ENCODE results near the gene PI4K2A.

The PI4K2A gene

GRCh38 chr10:97643441-97643985, 3.0 kb downstream of the PI4K2A start:
- H3K36me3 ChIP-seq (replicated peaks in 1 of 2; ENCODE audit: control insufficient read depth in 2 of 2, insufficient read depth in 2 of 2, low read length in 2 of 2): peaks cover 11 to 47% of the 10 kb centered on the region in 2 donors
- H2AFZ ChIP-seq (ENCODE audit: low read length): no peak overlapping the region
- DNase-seq (ENCODE audit: low spot score): no peak
- no peak overlapping the region for H4K91ac ChIP-seq (ENCODE audit: low read depth, low read length, poor library complexity)
- no peak overlapping the region for H2AK5ac ChIP-seq (ENCODE audit: low read depth, low read length)
- H3K9ac ChIP-seq (ENCODE audit: low read depth, low read length, poor library complexity): no peak overlapping the region
- H2BK15ac ChIP-seq (ENCODE audit: low read length): no peak overlapping the region
- H3K14ac ChIP-seq (ENCODE audit: low read length): no peak overlapping the region
- H3K27me3 ChIP-seq (ENCODE audit: control insufficient read depth in 3 of 3, insufficient read depth in 3 of 3, low read depth in 1 of 3, low read length in 3 of 3): no peaks in the 10 kb centered on the region
- no peak overlapping the region for H3K18ac ChIP-seq (ENCODE audit: low read length)
- H4K8ac ChIP-seq (ENCODE audit: low read depth, low read length): no peak overlapping the region
- H2BK120ac ChIP-seq (ENCODE audit: low read depth, low read length): no peak overlapping the region
- H3K4me2 ChIP-seq (ENCODE audit: insufficient read depth, low read length, poor library complexity, severe bottlenecking): no peak overlapping the region
- WGBS, 2 donors (ENCODE audit: extremely low coverage in 2 of 2, insufficient read length in 2 of 2, insufficient replicate concordance in 1 of 2): no CpG with 5 or more reads among the region's 4 CpGs
- H3K4me3 ChIP-seq (ENCODE audit: low read length in 2 of 2): no peak overlapping the region
- H3K4me1 ChIP-seq (ENCODE audit: control insufficient read depth in 2 of 2, insufficient read depth in 1 of 2, low read depth in 1 of 2, low read length in 2 of 2): peaks cover 6 to 8% of the 10 kb centered on the region in 2 donors
- no peak overlapping the region for H2BK12ac ChIP-seq (ENCODE audit: low read length)
- peaks cover 8% of the 10 kb centered on the region for H3K79me1 ChIP-seq (ENCODE audit: low read depth, low read length)
- peaks cover 0 to 9% of the 10 kb centered on the region in 2 donors for H3K9me3 ChIP-seq (replicated peaks in 1 of 2; ENCODE audit: control insufficient read depth in 2 of 2, insufficient read depth in 1 of 2, low read depth in 1 of 2, low read length in 2 of 2)
- no peak overlapping the region for H3K27ac ChIP-seq (replicated peaks; ENCODE audit: low read length)
- no peak overlapping the region for H3K4ac ChIP-seq (ENCODE audit: low read length)
- H2BK5ac ChIP-seq (ENCODE audit: low read length): no peak overlapping the region
- no peak overlapping the region for H3K23ac ChIP-seq (ENCODE audit: low read depth, low read length, poor library complexity)

- Histone ChIP-seq H2BK120ac (ENCODE audit: low read depth, low read length) (no peak overlapping the region), H3K18ac (ENCODE audit: low read length) (no peak overlapping the region), H3K9me3 (replicated peaks in 1 of 2; ENCODE audit: control insufficient read depth in 2 of 2, insufficient read depth in 1 of 2, low read depth in 1 of 2, low read length in 2 of 2) (peaks cover 0 to 9% of the 10 kb centered on the region in 2 donors), H2AK5ac (ENCODE audit: low read depth, low read length) (no peak overlapping the region), H3K27ac (replicated peaks; ENCODE audit: low read length) (no peak overlapping the region), H3K14ac (ENCODE audit: low read length) (no peak overlapping the region), H3K4me2 (ENCODE audit: insufficient read depth, low read length, poor library complexity, severe bottlenecking) (no peak overlapping the region), H4K8ac (ENCODE audit: low read depth, low read length) (no peak overlapping the region), H3K79me1 (ENCODE audit: low read depth, low read length) (peaks cover 8% of the 10 kb centered on the region), H2AFZ (ENCODE audit: low read length) (no peak overlapping the region), H3K4me1 (ENCODE audit: control insufficient read depth in 2 of 2, insufficient read depth in 1 of 2, low read depth in 1 of 2, low read length in 2 of 2) (peaks cover 6 to 14% of the 10 kb centered on the region in 2 donors), H2BK5ac (ENCODE audit: low read length) (no peak overlapping the region), H3K4me3 (ENCODE audit: low read length in 2 of 2) (no peak overlapping the region), H3K23ac (ENCODE audit: low read depth, low read length, poor library complexity) (no peak overlapping the region), H3K4ac (ENCODE audit: low read length) (no peak overlapping the region), H2BK12ac (ENCODE audit: low read length) (no peak overlapping the region), H3K9ac (ENCODE audit: low read depth, low read length, poor library complexity) (no peak overlapping the region), H3K36me3 (replicated peaks in 1 of 2; ENCODE audit: control insufficient read depth in 2 of 2, insufficient read depth in 2 of 2, low read length in 2 of 2) (peaks cover 11 to 52% of the 10 kb centered on the region in 2 donors), H4K91ac (ENCODE audit: low read depth, low read length, poor library complexity) (no peak overlapping the region), H2BK15ac (ENCODE audit: low read length) (no peak overlapping the region), H3K27me3 (ENCODE audit: control insufficient read depth in 3 of 3, insufficient read depth in 3 of 3, low read depth in 1 of 3, low read length in 3 of 3) (no peaks in the 10 kb centered on the region)
- no peak for DNase-seq (ENCODE audit: low spot score)
- no CpG with 5 or more reads among the region's 4 CpGs for WGBS, 2 donors (ENCODE audit: extremely low coverage in 2 of 2, insufficient read length in 2 of 2, insufficient replicate concordance in 1 of 2)
Measured at GRCh38 chr10:97644936-97645335, 4.5 kb downstream of the PI4K2A start.

GRCh38 chr10:97647556-97647955, 7.1 kb downstream of the PI4K2A start:
- H4K91ac ChIP-seq (ENCODE audit: low read depth, low read length, poor library complexity): no peak overlapping the region
- no peak overlapping the region for H3K14ac ChIP-seq (ENCODE audit: low read length)
- no peak overlapping the region for H2BK12ac ChIP-seq (ENCODE audit: low read length)
- WGBS, 2 donors (ENCODE audit: extremely low coverage in 2 of 2, insufficient read length in 2 of 2, insufficient replicate concordance in 1 of 2): no CpG with 5 or more reads among the region's 1 CpG
- H3K4ac ChIP-seq (ENCODE audit: low read length): no peak overlapping the region
- no peak overlapping the region for H3K18ac ChIP-seq (ENCODE audit: low read length)
- no peak overlapping the region for H3K4me3 ChIP-seq (ENCODE audit: low read length in 2 of 2)
- no peak overlapping the region for H4K8ac ChIP-seq (ENCODE audit: low read depth, low read length)
- H3K4me1 ChIP-seq (ENCODE audit: control insufficient read depth in 2 of 2, insufficient read depth in 1 of 2, low read depth in 1 of 2, low read length in 2 of 2): peaks cover 0 to 9% of the 10 kb centered on the region in 2 donors
- H3K4me2 ChIP-seq (ENCODE audit: insufficient read depth, low read length, poor library complexity, severe bottlenecking): no peak overlapping the region
- no peak overlapping the region for H2AK5ac ChIP-seq (ENCODE audit: low read depth, low read length)
- no peak overlapping the region for H3K23ac ChIP-seq (ENCODE audit: low read depth, low read length, poor library complexity)
- no peak overlapping the region for H3K9ac ChIP-seq (ENCODE audit: low read depth, low read length, poor library complexity)
- no peak overlapping the region for H2BK15ac ChIP-seq (ENCODE audit: low read length)
- H3K9me3 ChIP-seq (replicated peaks in 1 of 2; ENCODE audit: control insufficient read depth in 2 of 2, insufficient read depth in 1 of 2, low read depth in 1 of 2, low read length in 2 of 2): peaks cover 0 to 9% of the 10 kb centered on the region in 2 donors
- H2BK5ac ChIP-seq (ENCODE audit: low read length): no peak overlapping the region
- DNase-seq (ENCODE audit: low spot score): no peak
- H3K27me3 ChIP-seq (ENCODE audit: control insufficient read depth in 3 of 3, insufficient read depth in 3 of 3, low read depth in 1 of 3, low read length in 3 of 3): no peaks in the 10 kb centered on the region
- peaks cover 21 to 75% of the 10 kb centered on the region in 2 donors for H3K36me3 ChIP-seq (replicated peaks in 1 of 2; ENCODE audit: control insufficient read depth in 2 of 2, insufficient read depth in 2 of 2, low read length in 2 of 2)
- H2AFZ ChIP-seq (ENCODE audit: low read length): no peak overlapping the region
- H3K27ac ChIP-seq (replicated peaks; ENCODE audit: low read length): no peak overlapping the region
- peaks cover 2% of the 10 kb centered on the region for H3K79me1 ChIP-seq (ENCODE audit: low read depth, low read length)
- no peak overlapping the region for H2BK120ac ChIP-seq (ENCODE audit: low read depth, low read length)

GRCh38 chr10:97648562-97649404, 8.3 kb downstream of the PI4K2A start:
- Histone ChIP-seq H2AFZ (ENCODE audit: low read length) (no peak overlapping the region), H3K27ac (replicated peaks; ENCODE audit: low read length) (no peak overlapping the region), H2BK5ac (ENCODE audit: low read length) (no peak overlapping the region), H3K23ac (ENCODE audit: low read depth, low read length, poor library complexity) (no peak overlapping the region), H3K18ac (ENCODE audit: low read length) (no peak overlapping the region), H3K27me3 (ENCODE audit: control insufficient read depth in 3 of 3, insufficient read depth in 3 of 3, low read depth in 1 of 3, low read length in 3 of 3) (no peaks in the 10 kb centered on the region), H2AK5ac (ENCODE audit: low read depth, low read length) (no peak overlapping the region), H3K4me2 (ENCODE audit: insufficient read depth, low read length, poor library complexity, severe bottlenecking) (no peak overlapping the region), H3K4me3 (ENCODE audit: low read length in 2 of 2) (no peak overlapping the region), H2BK15ac (ENCODE audit: low read length) (no peak overlapping the region), H4K91ac (ENCODE audit: low read depth, low read length, poor library complexity) (no peak overlapping the region), H2BK120ac (ENCODE audit: low read depth, low read length) (no peak overlapping the region), H3K4ac (ENCODE audit: low read length) (no peak overlapping the region), H3K79me1 (ENCODE audit: low read depth, low read length) (no peaks in the 10 kb centered on the region), H3K4me1 (ENCODE audit: control insufficient read depth in 2 of 2, insufficient read depth in 1 of 2, low read depth in 1 of 2, low read length in 2 of 2) (peaks cover 0 to 9% of the 10 kb centered on the region in 2 donors), H4K8ac (ENCODE audit: low read depth, low read length) (no peak overlapping the region), H3K36me3 (replicated peaks in 1 of 2; ENCODE audit: control insufficient read depth in 2 of 2, insufficient read depth in 2 of 2, low read length in 2 of 2) (peaks cover 26 to 77% of the 10 kb centered on the region in 2 donors), H2BK12ac (ENCODE audit: low read length) (no peak overlapping the region), H3K14ac (ENCODE audit: low read length) (no peak overlapping the region), H3K9ac (ENCODE audit: low read depth, low read length, poor library complexity) (no peak overlapping the region), H3K9me3 (replicated peaks in 1 of 2; ENCODE audit: control insufficient read depth in 2 of 2, insufficient read depth in 1 of 2, low read depth in 1 of 2, low read length in 2 of 2) (peaks cover 0 to 9% of the 10 kb centered on the region in 2 donors)
- no peak for DNase-seq (ENCODE audit: low spot score)
- WGBS, 2 donors (ENCODE audit: extremely low coverage in 2 of 2, insufficient read length in 2 of 2, insufficient replicate concordance in 1 of 2): no CpG with 5 or more reads among the region's 5 CpGs

All from neuronal stem cell (in vitro differentiated cells).